Fibroblast of mammary gland (primary cell): ENCODE data around the gene TMEM72.

Experiments
- DNase-seq: peaks from one replicate; pipeline ENCODE4 v3.0.0-alpha.2; 2010; ENCODE audit warnings: low read depth
- H3K4me3 ChIP-seq: 2 replicates; pipeline ENCODE4 v1.5.1; 2011; ENCODE audit warnings: low read depth, mild to moderate bottlenecking, low read length, moderate library complexity; ENCODE audit not compliant: control insufficient read depth
- CTCF ChIP-seq: conservative IDR thresholded peaks from 2 replicates; pipeline ENCODE4 v1.5.1; 2011; ENCODE audit warnings: low read depth, low read length, inconsistent platforms; ENCODE audit not compliant: control insufficient read depth, insufficient read depth

Gene TMEM72

GRCh38 chr10:44979281-44980191, 68.4 kb downstream of the TMEM72 start:
- no peak for TF ChIP-seq CTCF
- H3K4me3 ChIP-seq, result no peak overlapping the region
- DNase-seq, result no peak

GRCh38 chr10:44980309-44981171, 69.4 kb downstream of the TMEM72 start:
- no peak for TF ChIP-seq CTCF
- no peak overlapping the region for H3K4me3 ChIP-seq
- DNase-seq, result no peak

- H3K4me3 ChIP-seq, result no peak overlapping the region
- no peak for TF ChIP-seq CTCF
- DNase-seq, result peak; percentile 89
Measured at GRCh38 chr10:44981172-44982113, 70.3 kb downstream of the TMEM72 start.

GRCh38 chr10:44982114-44982460, 71.0 kb downstream of the TMEM72 start:
- TF ChIP-seq CTCF, result no peak
- H3K4me3 ChIP-seq, result no peak overlapping the region
- peak; percentile 40 for DNase-seq

GRCh38 chr10:44982496-44982895, 71.4 kb downstream of the TMEM72 start:
- H3K4me3 ChIP-seq, result no peak overlapping the region
- no peak for DNase-seq
- TF ChIP-seq CTCF, result no peak
